B cell (primary cell): ENCODE results near the gene FAM240B. TPM values are rescaled to one million over a fixed set of nuclear protein-coding genes. Genes with fewer than 3 reads are reported as not detected.

Experiments
- ATAC-seq: fragments of 200-7000 bp; cut with Tn5 transposase; one replicate; pipeline ENCODE4 v1.10.0; 2021; ENCODE audit warnings: low read depth, mild to moderate bottlenecking, moderate number of reproducible peaks, moderate library complexity
- CTCF ChIA-PET: fragments of 350-600 bp; sonication (Branson Sonifier 250); formaldehyde crosslinking; loops from one replicate; lab custom pipeline; 2021; ENCODE audit warnings: antibody characterized with exemption, inconsistent platforms; lab: Charles Lee
- POLR2A ChIA-PET: fragments of 350-600 bp; sonication (Branson Sonifier 250); formaldehyde crosslinking; loops from one replicate; lab custom pipeline; 2021; ENCODE audit warnings: antibody characterized with exemption; lab: Charles Lee
- DNase-seq: peaks from one replicate; pipeline ENCODE4 v3.0.0; 2013
- H2AFZ ChIP-seq: 2 replicates; pipeline ENCODE4 v1.6.1; 2012; ENCODE audit warnings: mild to moderate bottlenecking, low read depth, low read length; ENCODE audit not compliant: insufficient read depth, poor library complexity, severe bottlenecking
- H3K27ac ChIP-seq, 2 donors: 1 replicate in 1 of 2; 2 replicates in 1 of 2; pipeline ENCODE4 v1.5.1; 2012 to 2013; ENCODE audit warnings: low read length in 2 of 2, mild to moderate bottlenecking in 2 of 2, moderate library complexity in 1 of 2
- H3K27me3 ChIP-seq, 4 experiments: fragments of 200-600 bp in 1 of 4; sonication (generic) in 1 of 4; replicated peaks in 1 of 4; 1 replicate in 2 of 4; 2 replicates in 2 of 4; pipeline versions ENCODE4 v1.6.1 to v1.7.0; 2013 to 2016; ENCODE audit warnings: low read length in 3 of 4, mild to moderate bottlenecking in 2 of 4, mixed read lengths in 1 of 4, moderate library complexity in 1 of 4; ENCODE audit not compliant: insufficient read depth in 4 of 4, control insufficient read depth in 3 of 4; ENCODE audit errors: control extremely low read depth in 1 of 4
- H3K36me3 ChIP-seq, 2 experiments: replicated peaks in 1 of 2; 1 replicate in 1 of 2; 2 replicates in 1 of 2; pipeline versions ENCODE4 v1.6.1 to v1.7.1; 2013; ENCODE audit warnings: low read length in 1 of 2; ENCODE audit not compliant: insufficient read depth in 2 of 2, control insufficient read depth in 1 of 2; ENCODE audit errors: control extremely low read depth in 1 of 2, extremely low read depth in 1 of 2
- H3K4me1 ChIP-seq, 2 donors: fragments of 200-600 bp in 1 of 2; sonication (generic) in 1 of 2; 1 replicate in 1 of 2; 2 replicates in 1 of 2; pipeline versions ENCODE4 v1.5.1 to v1.6.1; 2013 to 2017; ENCODE audit warnings: low read length in 2 of 2; ENCODE audit not compliant: control insufficient read depth in 2 of 2, insufficient read depth in 2 of 2
- H3K4me2 ChIP-seq: replicated peaks from 2 replicates; pipeline ENCODE3; 2012; ENCODE audit warnings: mild to moderate bottlenecking, low read depth, low read length; ENCODE audit not compliant: poor library complexity, severe bottlenecking
- H3K4me3 ChIP-seq, 5 experiments: fragments of 200-600 bp in 1 of 5; sonication (generic) in 1 of 5; 1 replicate in 3 of 5; 2 replicates in 2 of 5; pipeline versions ENCODE4 v1.5.1 to v1.7.0; 2011 to 2016; ENCODE audit warnings: low read length in 4 of 5, mild to moderate bottlenecking in 4 of 5, low read depth in 2 of 5, control low read depth in 1 of 5, moderate library complexity in 1 of 5; ENCODE audit not compliant: insufficient read depth in 1 of 5; ENCODE audit errors: control extremely low read depth in 1 of 5, extremely low read depth in 1 of 5
- H3K79me2 ChIP-seq: fragments of 200-600 bp; sonication (generic); one replicate; pipeline ENCODE4 v1.6.0; 2016; ENCODE audit warnings: low read length; ENCODE audit not compliant: control insufficient read depth, insufficient read depth
- H3K9ac ChIP-seq: fragments of 200-600 bp; sonication (generic); 2 replicates; pipeline ENCODE4 v1.6.1; 2017; ENCODE audit warnings: mild to moderate bottlenecking, low read length, moderate library complexity
- H3K9me3 ChIP-seq, 3 donors: one replicate each; pipeline versions ENCODE4 v1.6.1 to v1.7.1; 2013; ENCODE audit warnings: low read length in 2 of 3; ENCODE audit not compliant: control insufficient read depth in 2 of 3, insufficient read depth in 1 of 3; ENCODE audit errors: control extremely low read depth in 1 of 3
- H4K20me1 ChIP-seq: 2 replicates; pipeline ENCODE4 v1.6.0; 2012; ENCODE audit warnings: mild to moderate bottlenecking, low read length; ENCODE audit not compliant: insufficient read depth, control insufficient read depth, poor library complexity, severe bottlenecking
- H3K27ac Mint-ChIP-seq: one replicate; pipeline ENCODE4 v1.8.0; 2021; ENCODE audit warnings: mixed read lengths
- H3K27me3 Mint-ChIP-seq: one replicate; pipeline ENCODE4 v1.8.0; 2021; ENCODE audit warnings: mixed read lengths
- H3K4me1 Mint-ChIP-seq: one replicate; pipeline ENCODE4 v1.8.0; 2021; ENCODE audit warnings: mixed read lengths
- H3K4me3 Mint-ChIP-seq: one replicate; pipeline ENCODE4 v1.8.0; 2021; ENCODE audit warnings: mixed read lengths
- H3K9me3 Mint-ChIP-seq: one replicate; pipeline ENCODE4 v1.8.0; 2022; ENCODE audit warnings: mixed read lengths; ENCODE audit not compliant: insufficient read depth
- CTCF ChIP-seq: fragments of 200-600 bp; IDR thresholded peaks from one replicate; pipeline ENCODE4 v1.8.0; 2022; ENCODE audit warnings: antibody characterized with exemption, mild to moderate bottlenecking
- EZH2 ChIP-seq: IDR thresholded peaks from 2 replicates; pipeline ENCODE4 v1.6.1; 2012; ENCODE audit warnings: borderline replicate concordance, low read depth, mild to moderate bottlenecking, moderate library complexity, low read length; ENCODE audit not compliant: insufficient read depth, poor library complexity, severe bottlenecking
- WGBS: methylation state at CpG from one replicate; pipeline ENCODE4 v1.1.5; 2013; ENCODE audit warnings: missing lambda C conversion rate; ENCODE audit not compliant: insufficient coverage; 5-methylcytosine and 5-hydroxymethylcytosine counted together
- intact Hi-C: fragments of 100-400 bp; cut with micrococcal nuclease; formaldehyde crosslinking; loops from one replicate; pipeline ENCODE4 v1.10.0; 2022
- polyA plus RNA-seq: library from polyadenylated mRNA; depleted of rRNA; stranded (reverse); fragments of >200 nt; gene quantifications from 2 replicates; pipeline ENCODE4 v1.2.3, GENCODE V29; 2012
- total RNA-seq, 2 donors: library from RNA; stranded (reverse); fragments of 120-200 nt in 1 of 2; gene quantifications; 1 replicate in 1 of 2; 2 replicates in 1 of 2; pipeline versions ENCODE4 v1.2.3 to v1.2.4, GENCODE V29; 2013 to 2022

The FAM240B gene
- total and polyA plus RNA-seq, 2 donors (not counting 1 experiment from before 2014, with no cell fraction given), result not detected

GRCh38 chr9:38659538-38659937 lies 60.4 kb downstream of the FAM240B start:
- POLR2A ChIA-PET, result no interaction called here

GRCh38 chr9:38656896-38657295 lies 63.0 kb downstream of the FAM240B start:
- ChIA-PET CTCF (no interaction called here), POLR2A (no interaction called here)
- H3K27ac Mint-ChIP-seq, result no peak overlapping the region
- ATAC-seq, result no peak
- Histone ChIP-seq H4K20me1 (no peaks in the 10 kb centered on the region), H3K36me3 (no peaks in the 10 kb centered on the region), H3K4me2 (no peak overlapping the region), H3K79me2 (no peaks in the 10 kb centered on the region), H3K9me3 (no peaks in the 10 kb centered on the region), H3K9ac (no peak overlapping the region), H3K4me1 (no peaks in the 10 kb centered on the region), H3K27me3 (peaks cover 0 to 4% (median 1%) of the 10 kb centered on the region in 4 experiments), H3K4me3 (no peak overlapping the region), H2AFZ (no peak overlapping the region), H3K27ac (no peak overlapping the region)
- TF ChIP-seq CTCF, result no peak
- no peak for TF ChIP-seq EZH2
- no peak overlapping the region for H3K4me3 Mint-ChIP-seq
- DNase-seq, result no peak
- no peaks in the 10 kb centered on the region for H3K9me3 Mint-ChIP-seq
- intact Hi-C loops, result no loop called here
- peaks cover 6% of the 10 kb centered on the region for H3K4me1 Mint-ChIP-seq
- WGBS, result 34% methylated on average over 3 of the region's 5 CpGs
- H3K27me3 Mint-ChIP-seq, result peaks cover 32% of the 10 kb centered on the region

More at GRCh38 chr9:38659538-38659937, 60.4 kb downstream of the FAM240B start:
- Histone ChIP-seq H4K20me1 (no peaks in the 10 kb centered on the region), H2AFZ (no peak overlapping the region), H3K9me3 (no peaks in the 10 kb centered on the region), H3K27me3 (peaks cover 0 to 4% (median 1%) of the 10 kb centered on the region in 4 experiments), H3K4me3 (no peak overlapping the region), H3K4me1 (no peaks in the 10 kb centered on the region), H3K79me2 (no peaks in the 10 kb centered on the region), H3K36me3 (no peaks in the 10 kb centered on the region), H3K9ac (no peak overlapping the region), H3K4me2 (no peak overlapping the region), H3K27ac (no peak overlapping the region)
- no peak for DNase-seq
- WGBS, result 100% methylated on average over 1 of the region's 7 CpGs
- CTCF ChIA-PET, result no interaction called here
- Mint-ChIP-seq H3K9me3 (no peaks in the 10 kb centered on the region), H3K4me1 (no peaks in the 10 kb centered on the region), H3K27ac (no peak overlapping the region), H3K4me3 (no peak overlapping the region), H3K27me3 (peaks cover 28% of the 10 kb centered on the region)
- TF ChIP-seq EZH2 (no peak), CTCF (no peak)
- intact Hi-C loops, result no loop called here
- no peak for ATAC-seq
